ENCODE results near the gene SAA4.
"Not testable (repeated sequence)": the region's sequence is repeated elsewhere in the genome, so short reads cannot be mapped to it uniquely, and the experiment has no call there.

Gene SAA4, protein sequence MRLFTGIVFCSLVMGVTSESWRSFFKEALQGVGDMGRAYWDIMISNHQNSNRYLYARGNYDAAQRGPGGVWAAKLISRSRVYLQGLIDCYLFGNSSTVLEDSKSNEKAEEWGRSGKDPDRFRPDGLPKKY

DNA sequence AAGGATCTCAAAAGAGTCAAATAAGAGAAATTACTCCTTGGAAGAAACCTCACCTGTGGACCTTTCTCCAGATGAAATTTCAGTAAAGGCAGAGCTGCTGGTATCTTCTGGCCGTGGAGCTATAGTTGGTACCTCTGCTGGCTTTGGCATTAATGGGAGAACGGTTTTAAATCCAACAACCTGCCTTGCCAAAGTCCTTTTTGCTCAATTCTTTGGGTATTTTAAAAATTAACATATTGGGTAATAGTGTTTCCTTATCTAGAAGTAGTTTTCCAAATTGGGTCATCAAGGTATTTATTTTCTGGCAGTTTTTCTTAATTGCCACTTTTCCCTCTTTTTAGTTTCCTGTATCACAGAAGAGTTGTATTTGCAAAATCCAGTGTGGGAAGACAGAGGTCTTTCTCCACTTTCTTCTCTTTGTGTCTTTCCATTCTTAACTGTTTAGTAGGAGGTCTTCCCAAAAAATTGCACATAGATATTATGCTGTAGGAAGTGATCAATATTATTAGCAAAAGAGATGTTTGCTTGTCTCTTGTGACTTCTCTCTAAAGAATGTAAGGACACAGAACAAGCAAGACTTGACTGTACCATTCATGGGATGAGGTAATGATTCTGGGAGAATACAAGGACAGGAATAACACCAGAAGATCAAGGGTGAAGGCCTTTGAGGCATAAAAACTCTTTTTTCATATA, at the start of gene SAA4:
Gene SAA4 (minus strand): TSS at position 139 of the 693 bp plus-strand sequence. CDS start 876 bp downstream, outside the sequence.
- DNase-seq = no peak

DNA sequence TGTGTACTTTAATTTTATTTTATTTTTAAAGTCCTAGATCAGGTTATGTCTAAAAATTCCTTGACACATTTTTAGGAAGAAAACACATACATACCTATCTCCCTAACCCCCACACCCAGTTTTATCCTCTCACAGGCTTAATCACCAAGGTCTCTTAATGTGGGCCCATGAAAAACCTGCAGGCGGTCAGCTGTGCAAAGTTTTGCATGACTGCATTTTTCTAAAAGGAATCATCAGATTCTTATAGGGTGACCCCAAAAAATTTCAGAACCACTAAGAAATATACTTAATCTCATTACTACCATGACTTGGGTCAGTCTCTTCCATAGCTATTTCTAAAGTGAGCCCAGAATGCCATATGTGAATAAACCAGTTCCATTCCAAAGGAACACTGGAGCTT, 49.2 kb upstream of the SAA4 start:
- no peak for DNase-seq

DNA sequence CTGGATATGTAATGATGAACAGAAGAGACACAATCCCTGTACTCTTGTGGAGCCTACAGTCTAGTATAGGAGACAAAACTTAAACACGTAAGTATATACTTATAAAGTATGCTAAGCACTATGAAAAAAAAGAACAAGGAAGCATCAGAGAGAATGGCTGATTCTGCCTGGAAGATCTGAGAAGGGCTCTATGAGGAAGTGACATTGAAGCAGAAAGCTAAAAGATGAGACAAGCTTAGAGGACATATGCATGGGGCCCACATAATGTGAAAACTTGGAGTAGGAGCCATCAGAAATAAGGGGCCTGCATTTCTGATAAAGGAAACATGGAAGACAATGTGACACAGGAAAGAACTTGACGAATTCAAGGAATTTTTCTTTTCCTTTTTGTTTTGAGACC, 46.0 kb upstream of the SAA4 start:
- DNase-seq = no peak

DNA sequence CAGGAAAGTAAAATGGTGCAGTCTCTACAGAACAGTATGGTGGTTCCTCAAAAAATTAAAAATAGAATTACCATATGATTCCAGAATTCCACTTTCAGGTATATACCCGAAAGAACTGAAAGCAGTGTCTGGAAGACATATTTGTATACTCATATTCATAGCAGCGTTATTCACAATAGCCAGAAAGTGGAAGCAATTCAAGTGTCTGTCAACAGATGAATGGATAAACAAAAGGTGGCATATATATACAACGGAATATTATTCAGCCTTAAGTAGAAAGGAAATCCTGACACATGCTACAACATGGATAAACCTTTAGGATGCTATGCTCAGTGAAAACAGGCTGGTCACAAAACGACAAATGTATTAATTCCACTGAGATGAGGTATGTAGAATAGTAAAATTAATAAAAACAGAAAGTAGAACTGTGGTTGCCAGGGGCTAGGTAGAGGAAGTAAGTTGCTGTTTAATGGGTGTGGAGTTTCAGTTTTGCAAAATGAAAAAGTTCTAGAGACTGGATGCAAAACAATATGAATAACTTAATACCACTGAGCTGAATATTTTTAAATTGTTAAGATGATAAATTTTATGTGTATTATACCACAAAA, 43.9 kb upstream of the SAA4 start:
- DNase-seq = no peak

DNA sequence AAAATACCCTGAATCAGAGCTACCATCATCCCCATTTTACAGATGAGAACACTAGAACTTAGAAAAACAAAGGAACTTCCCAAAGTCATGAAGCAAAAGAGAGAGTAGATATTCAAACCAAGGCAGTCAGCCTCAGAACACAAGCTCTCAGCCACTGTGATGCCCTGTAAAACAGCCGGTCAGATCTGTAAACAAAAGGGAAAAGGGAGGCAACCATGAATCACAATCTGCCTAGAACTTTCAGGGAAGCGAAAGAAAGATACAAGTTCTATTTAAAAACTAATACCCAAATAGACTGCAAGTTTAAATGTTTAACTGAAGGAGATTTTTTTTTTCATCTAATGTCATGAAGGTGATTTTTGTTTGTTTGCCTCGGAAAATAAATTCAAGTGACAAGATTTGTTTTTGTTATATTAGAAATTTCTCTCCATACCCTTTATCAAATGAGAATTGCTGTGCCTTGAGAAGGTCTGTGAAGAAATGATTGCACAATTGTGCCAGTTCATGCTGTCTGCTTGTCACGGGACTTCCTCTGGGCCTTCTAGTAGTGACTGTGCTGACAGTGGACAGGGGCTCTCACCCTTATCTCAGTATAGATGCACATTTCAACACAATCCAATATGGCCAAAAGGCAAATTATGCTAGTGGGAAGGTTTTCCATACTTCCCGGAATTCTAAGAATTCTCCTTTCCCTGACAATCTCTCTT, 41.1 kb upstream of the SAA4 start:
- no peak for DNase-seq

DNA sequence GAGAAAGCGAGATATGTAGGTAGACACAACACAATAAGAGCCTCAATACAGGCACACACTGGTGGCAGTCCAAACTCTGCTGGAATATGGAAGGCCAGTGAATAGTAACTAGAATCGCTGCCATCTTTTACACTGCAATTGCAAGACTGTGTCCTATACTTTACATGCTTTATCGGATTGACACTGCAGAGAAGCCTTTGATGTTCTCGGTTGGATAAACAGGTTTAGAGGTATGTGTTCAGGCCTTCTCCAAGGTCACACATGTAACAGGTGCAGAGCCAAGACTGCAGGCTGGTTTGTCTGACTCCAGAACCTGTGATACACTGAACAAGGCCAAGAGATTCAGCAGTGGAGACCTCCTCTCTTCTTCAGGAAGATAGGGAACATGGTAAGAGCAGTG, 34.6 kb upstream of the SAA4 start:
- no peak for DNase-seq

DNA sequence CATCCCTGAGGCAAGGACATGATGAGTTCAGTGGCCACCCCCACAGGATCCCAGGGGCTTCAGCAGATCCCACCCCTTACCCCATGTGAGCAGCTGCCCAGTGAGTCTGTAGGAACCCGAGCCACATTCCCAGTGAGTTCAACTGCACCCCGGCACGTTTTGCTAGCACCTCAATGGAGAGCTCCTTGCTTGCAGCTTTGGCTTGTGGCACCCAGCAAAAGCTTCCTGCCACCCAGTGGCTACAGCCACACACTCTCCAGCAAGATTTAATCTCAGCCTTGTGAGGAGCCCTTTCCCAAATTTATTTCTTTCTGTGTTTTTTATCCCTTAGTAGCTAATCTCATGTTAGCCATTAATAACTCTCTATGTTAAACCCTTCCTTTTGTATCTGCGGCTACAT, 33.5 kb upstream of the SAA4 start:
- no peak for DNase-seq

DNA sequence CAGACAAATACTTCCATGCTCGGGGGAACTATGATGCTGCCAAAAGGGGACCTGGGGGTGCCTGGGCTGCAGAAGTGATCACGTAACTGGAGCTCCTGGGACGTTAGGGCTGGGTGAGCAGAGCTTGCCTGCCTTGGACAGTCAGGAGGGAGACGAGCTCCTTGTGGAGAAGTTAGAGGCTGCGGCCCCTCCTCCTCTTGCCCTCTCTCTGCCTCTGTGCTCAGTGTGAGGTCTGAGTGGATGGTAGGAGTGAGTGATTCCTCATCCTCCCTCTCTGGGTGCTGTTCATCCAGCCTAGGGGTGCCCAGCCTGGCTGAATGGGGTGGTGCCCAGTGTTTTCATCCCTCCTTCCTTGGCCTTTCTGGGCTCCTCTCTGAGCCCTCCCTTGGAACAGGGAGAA, 32.6 kb upstream of the SAA4 start:
- DNase-seq = not testable (repeated sequence)

DNA sequence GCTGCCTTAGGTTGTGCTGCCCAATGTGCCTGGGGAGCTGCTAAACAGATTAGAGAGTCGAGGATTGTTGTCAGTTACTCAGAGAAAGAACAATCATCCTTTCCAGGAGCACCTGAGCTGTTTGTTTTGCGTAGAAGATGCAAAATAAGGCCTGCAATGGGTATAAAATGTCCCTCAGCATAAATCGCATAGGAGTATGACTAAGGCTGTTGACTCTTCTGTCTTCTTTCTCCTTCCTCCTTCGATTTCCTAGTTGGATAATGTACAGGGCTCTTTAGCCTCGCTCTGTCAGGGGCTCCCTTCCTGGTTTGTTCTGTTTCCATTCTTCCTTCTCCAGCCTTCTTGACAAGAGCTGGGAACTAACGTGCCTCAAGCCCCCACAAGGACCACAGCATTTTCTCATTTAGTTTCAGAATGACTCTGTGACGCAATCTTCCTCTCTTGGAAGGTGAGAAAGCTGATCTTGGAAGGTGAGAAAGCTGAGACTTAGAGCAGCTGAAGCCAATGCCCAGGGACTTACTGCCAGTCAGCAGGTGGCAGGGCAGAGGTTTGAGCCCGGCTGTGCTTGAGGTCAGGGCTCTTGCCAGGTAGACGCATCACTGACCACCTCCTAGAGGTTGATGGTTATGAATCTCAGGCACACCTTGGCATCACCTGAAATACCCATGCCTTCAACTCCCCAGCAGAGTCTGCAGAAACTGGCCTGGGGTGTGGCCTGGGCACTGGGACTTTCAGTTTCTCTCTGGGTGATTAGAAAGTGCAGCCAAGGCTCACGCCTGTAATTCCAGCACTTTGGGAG, 30.9 kb upstream of the SAA4 start:
- DNase-seq = not testable (repeated sequence)

DNA sequence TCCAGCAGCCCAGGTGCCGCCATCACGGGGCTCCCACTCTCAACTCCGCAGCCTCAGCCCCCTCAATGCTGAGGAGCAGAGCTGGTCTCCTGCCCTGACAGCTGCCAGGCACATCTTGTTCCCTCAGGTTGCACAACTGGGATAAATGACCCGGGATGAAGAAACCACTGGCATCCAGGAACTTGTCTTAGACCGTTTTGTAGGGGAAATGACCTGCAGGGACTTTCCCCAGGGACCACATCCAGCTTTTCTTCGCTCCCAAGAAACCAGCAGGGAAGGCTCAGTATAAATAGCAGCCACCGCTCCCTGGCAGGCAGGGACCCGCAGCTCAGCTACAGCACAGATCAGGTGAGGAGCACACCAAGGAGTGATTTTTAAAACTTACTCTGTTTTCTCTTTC, 29.3 kb upstream of the SAA4 start, which contains the start of gene SAA1:
Gene SAA1 (plus strand): TSS at position 316 of the 400 bp plus-strand sequence. CDS start 624 bp downstream, outside the sequence.
- DNase-seq = no peak

DNA sequence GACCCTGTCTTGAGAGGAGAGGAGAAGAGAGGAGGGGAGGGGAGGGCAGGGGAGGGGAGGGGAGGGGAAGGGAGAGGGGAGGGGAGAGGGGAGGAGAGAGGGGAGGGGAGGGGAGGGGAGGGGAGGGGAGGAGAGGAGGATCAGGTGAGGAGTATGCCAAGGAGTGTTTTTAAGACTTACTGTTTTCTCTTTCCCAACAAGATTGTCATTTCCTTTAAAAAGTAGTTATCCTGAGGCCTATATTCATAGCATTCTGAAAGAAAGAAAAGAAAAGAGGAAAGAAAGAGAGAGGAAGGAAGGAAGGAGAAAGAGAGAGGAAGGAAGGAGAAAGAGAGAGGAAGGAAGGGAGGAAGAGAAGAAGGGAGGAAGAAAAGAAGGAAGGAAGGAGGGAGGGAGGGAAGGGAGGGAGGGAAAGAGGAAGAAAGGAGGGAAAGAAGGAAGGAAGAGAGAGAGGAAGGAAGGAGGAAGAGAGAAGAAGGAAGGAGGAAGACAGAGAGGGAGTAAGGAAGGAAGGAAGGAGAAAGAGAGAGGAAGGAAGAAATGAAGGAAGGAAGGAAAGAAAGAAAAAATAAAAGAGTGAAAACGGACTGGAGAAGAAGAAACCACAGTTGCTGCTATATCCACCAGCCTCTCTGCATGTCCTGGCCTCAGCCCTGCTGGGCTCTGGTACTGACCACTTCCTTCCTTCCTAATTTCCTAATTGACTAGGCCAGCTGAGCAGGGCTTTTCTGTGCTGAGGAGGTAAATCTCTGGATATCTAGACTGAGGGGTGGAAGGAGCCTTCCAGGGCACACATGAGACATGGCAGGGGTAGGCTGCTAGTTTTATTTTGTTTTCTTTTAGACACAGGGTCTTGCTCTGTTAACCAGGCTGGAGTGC, 28.3 kb upstream of the SAA4 start:
- no peak for DNase-seq

DNA sequence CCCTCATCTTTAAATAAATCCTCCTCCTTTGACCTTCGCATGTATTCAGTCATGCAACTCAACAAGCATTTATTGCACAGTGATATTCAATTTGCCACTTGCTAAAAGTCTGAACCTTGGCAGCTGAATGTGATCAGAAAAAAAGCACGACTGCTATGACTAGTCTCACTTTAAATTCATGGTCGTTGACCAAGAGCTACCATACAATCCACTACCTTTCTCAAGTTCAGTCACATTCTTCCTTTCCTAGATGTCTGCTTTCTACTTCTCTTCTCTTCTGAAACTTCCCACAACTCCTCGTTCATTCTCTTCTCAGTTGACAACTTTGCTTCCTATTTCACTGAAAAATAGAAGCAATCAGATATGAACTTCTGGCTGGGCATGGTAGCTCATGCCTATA, 27.4 kb upstream of the SAA4 start:
- no peak for DNase-seq

DNA sequence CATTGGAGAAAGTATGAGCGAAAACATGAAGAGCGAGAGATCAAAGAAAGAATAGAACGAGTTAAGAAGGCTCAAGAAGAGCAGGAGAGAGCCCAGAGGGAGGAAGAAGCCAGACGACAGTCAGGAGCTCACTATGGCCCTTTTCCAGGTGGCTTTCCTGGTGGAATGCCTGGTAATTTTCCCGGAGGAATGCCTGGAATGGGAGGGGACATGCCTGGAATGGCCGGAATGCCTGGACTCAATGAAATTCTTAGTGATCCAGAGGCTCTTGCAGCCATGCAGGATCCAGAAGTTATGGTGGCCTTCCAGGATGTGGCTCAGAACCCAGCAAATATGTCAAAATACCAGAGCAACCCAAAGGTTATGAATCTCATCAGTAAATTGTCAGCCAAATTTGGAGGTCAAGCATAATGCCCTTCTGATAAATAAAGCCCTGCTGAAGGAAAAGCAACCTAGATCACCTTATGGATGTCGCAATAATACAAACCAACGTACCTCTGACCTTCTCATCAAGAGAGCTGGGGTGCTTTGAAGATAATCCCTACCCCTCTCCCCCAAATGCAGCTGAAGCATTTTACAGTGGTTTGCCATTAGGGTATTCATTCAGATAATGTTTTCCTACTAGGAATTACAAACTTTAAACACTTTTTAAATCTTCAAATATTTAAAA, 26.2 kb upstream of the SAA4 start:
- DNase-seq = not testable (repeated sequence)

DNA sequence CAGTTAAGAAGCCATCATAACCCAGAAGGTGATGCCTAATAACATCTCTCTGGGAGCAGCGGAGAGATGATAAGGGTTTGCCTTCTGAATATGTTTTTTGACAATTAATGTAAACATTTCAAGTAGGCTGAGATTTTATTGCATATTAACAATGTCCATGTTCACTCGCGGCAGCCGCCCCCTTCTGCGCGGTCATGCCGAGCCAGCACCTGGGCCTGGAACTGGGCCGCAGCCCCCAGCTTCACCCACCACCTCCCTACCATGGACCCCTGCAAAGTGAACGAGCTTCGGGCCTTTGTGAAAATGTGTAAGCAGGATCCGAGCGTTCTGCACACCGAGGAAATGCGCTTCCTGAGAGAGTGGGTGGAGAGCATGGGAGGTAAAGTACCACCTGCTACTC, 25.1 kb upstream of the SAA4 start:
- DNase-seq = no peak

DNA sequence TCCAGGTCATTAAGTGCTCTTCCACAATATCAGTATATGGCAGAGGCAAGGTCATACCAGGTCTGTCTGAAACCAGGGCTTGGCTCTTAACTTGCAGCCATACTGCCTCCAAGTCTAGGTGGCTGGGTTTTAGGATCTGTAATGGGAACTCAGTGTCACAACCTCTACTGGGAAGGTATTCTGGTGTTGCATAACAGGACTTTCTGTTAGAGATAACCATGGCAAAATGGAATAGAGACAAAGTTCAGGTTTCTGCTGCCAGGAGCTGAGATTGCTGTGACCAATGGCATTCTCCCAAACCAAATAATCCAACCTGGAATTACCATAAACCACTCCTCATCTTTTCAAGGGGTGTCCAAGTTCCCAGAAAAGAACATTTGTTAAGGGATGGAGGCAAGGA, 22.7 kb upstream of the SAA4 start:
- DNase-seq = no peak

DNA sequence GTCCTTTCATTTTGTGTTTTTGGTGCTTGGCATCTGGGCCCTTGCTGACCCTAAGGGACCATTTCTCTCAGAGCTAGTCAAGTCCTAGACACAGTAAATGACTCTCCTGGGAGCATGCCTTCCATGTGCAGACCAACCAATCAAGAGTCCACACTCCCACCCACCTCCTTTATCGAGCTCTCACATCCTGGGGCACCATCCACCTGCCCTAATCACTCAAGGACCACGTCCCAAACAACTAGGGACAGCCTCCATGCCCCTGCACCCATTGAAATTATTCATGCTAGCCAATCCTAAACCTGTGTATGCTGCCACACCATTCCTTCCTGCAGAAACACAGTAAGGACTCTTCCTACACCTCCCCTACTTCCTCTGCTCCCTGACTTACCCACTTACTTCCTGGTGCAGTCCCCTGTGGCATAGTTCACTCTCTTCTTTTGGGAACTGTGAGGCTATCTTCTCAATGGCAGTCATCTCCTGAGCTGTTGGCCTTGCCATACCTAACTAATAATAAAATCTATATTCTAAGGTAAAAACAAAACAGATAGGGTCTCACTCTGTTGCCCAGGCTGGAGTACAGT, 18.3 kb upstream of the SAA4 start:
- no peak for DNase-seq

DNA sequence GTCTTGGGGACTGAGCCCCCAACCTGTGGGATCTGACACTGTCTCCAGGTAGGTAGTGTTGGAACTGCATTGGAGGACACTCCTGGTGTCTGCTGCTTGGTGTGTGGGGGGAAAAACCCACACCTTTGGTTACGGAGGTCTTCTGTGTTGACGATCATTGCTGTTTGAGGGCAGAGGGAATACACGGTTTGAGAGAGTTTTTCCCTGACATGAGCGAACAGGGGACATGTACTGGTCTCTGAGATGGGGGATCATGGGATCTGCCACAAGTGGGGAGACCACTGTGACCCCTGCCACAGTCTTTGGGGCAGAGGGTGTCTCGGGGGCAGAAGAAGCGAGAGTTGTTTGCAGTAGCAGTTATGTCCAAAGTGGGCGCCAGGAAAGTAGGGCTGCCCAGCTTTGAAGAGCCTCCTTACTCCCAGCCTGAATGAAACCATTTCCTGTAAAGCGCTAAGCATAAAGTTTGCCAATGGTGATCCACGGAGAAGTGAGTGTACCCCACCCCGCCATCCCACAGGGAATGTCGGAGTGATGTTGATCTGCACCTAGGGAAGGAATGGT, 17.3 kb upstream of the SAA4 start:
- DNase-seq = no peak

DNA sequence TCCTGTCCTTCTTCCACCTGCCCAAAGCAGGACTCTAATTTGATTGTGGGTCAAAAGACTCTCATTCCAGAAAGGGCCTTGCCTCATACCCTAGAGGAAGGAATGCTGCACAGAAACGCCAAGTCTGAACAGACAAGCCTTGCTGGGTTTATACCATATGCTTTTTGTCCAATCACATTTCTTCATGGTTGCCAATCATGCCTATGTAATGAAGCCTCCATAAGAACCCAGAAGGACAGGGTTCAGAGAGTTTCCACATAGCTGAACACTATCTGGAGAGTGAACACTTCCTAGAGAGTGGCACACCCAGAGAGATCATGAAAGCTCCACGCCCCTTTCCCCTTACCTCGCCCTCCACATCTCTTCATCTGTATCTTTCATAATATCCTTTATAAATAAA, 16.6 kb upstream of the SAA4 start:
- no peak for DNase-seq

DNA sequence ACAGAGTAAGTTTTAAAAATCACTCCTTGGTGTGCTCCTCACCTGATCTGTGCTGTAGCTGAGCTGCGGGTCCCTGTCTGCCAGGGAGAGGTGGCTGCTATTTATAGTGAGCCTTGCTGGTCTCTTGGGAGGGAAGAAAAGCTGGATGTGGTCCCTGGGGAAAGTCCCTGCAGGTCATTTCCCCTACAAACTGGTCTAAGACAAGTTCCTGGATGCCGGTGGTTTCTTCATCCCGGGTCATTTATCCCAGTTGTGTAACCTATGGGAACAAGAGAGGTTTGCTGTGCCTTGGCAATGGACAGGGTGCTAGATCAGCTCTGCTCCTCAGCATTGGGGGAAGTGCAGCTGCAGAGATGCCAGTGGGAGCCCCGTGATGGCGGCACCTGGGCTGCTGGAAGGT, 12.0 kb upstream of the SAA4 start, which contains the start of gene SAA2:
Gene SAA2 (minus strand): TSS at position 108 of the 400 bp plus-strand sequence. CDS start 657 bp downstream, outside the sequence.
- no peak for DNase-seq

DNA sequence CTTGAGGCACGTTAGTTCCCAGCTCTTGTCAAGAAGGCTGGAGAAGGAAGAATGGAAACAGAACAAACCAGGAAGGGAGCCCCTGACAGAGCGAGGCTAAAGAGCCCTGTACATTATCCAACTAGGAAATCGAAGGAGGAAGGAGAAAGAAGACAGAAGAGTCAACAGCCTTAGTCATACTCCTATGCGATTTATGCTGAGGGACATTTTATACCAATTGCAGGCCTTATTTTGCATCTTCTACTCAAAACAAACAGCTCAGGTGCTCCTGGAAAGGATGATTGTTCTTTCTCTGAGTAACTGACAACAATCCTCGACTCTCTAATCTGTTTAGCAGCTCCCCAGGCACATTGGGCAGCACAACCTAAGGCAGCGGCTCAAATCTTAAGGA, 10.6 kb upstream of the SAA4 start:
- not testable (repeated sequence) for DNase-seq
